ENCODE data around the gene PREB.
"Not testable (repeated sequence)": the region's sequence is repeated elsewhere in the genome, so short reads cannot be mapped to it uniquely, and the experiment has no call there.

PREB gene

DNA sequence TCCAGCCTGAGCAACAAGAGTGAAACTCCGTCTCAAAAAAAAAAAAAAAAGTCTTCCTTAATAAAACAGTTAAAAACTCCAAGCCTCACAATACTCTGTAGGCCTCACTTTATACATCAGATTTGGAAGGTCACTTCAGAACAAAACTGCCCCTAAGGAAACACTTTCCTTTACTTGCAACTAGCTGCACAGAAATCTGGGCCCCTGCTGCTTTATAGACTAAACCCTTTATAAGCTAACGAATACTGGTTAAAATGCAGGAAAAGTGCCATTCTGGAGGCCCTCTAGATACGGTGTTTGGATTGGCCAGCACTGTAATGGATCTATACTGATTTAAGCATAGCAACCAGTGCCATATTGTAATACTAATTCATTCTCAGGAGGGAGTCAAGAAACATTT lies 9.3 kb downstream of the PREB start:
- FAIRE-seq: no peak
- DNase-seq (ENCODE audit: insufficient read length, low spot score): no peak
- TF ChIP-seq, protein P1, sequence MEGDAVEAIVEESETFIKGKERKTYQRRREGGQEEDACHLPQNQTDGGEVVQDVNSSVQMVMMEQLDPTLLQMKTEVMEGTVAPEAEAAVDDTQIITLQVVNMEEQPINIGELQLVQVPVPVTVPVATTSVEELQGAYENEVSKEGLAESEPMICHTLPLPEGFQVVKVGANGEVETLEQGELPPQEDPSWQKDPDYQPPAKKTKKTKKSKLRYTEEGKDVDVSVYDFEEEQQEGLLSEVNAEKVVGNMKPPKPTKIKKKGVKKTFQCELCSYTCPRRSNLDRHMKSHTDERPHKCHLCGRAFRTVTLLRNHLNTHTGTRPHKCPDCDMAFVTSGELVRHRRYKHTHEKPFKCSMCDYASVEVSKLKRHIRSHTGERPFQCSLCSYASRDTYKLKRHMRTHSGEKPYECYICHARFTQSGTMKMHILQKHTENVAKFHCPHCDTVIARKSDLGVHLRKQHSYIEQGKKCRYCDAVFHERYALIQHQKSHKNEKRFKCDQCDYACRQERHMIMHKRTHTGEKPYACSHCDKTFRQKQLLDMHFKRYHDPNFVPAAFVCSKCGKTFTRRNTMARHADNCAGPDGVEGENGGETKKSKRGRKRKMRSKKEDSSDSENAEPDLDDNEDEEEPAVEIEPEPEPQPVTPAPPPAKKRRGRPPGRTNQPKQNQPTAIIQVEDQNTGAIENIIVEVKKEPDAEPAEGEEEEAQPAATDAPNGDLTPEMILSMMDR (IDR thresholded peaks at IDR 0.05; ENCODE audit: insufficient read depth, missing control alignments): no peak

DNA sequence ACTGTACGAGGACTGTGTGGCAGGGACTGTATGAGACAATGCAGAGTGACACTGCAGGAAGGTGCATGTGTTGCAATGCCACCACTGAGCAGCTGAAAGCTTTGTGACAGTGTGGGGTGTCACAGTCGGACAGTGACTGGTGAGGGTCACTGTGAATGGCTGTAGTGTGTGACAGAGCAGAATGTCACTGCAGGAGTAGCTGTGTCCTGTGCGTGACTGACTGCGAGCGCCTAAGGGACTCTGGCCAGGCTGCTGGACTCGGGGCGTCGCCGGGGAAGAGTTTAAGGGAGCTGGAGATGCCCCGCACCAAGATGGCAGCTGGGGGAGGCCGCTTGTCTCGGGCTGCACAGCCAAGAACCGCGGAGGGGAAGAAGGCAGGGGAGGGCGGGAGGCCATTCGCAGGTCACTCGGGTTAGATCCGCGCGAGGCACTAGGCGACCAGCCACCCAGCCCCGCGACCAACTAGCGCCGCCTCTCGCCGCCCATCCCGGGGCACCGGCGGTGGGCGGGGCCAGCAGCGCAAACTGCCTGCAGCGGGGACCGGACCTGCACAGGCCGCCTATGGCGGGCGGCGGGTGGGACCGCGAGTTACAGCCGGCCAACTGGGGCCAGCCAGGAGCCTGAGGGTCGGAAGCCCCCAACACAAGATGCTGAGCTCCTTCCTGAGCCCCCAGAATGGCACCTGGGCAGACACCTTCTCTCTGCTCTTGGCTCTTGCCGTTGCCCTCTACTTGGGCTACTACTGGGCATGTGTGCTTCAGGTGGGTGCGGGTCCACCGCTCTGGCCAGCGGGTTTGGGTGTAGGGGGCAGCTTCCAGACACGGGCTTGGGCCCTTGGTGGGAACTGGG lies 10.9 kb downstream of the PREB start, which contains the start of gene ABHD1:
TSS of gene ABHD1 (plus strand) at position 514 of the 849 bp plus-strand sequence. CDS start at position 648, 134 bp downstream.
- TF ChIP-seq, protein P1 (IDR thresholded peaks at IDR 0.05; ENCODE audit: insufficient read depth, missing control alignments): peak; percentile 8
- FAIRE-seq: no peak
- DNase-seq (ENCODE audit: insufficient read length, low spot score): peak; percentile 44

DNA sequence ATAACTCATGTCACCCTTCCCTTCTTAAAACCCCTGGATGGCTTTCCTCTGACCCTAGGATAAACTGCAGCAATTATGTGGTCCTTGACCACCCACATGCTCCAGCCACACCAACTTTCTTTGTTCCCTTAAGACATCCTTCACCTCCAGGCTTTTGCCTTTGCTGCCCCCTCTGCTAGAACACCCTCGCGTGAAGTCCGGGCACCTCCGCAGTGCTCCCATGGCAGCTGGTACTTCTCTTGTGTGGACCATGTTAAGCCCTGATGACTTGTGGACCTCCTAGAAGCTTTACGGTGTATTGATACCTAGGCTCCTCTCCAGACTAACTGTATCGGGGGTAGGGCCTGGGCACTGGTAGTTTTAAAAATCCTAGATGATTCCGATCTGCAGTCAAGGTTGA lies 11.6 kb downstream of the PREB start:
- no peak for FAIRE-seq
- no peak for DNase-seq (ENCODE audit: insufficient read length, low spot score)
- TF ChIP-seq, protein P1 (IDR thresholded peaks at IDR 0.05; ENCODE audit: insufficient read depth, missing control alignments): no peak

DNA sequence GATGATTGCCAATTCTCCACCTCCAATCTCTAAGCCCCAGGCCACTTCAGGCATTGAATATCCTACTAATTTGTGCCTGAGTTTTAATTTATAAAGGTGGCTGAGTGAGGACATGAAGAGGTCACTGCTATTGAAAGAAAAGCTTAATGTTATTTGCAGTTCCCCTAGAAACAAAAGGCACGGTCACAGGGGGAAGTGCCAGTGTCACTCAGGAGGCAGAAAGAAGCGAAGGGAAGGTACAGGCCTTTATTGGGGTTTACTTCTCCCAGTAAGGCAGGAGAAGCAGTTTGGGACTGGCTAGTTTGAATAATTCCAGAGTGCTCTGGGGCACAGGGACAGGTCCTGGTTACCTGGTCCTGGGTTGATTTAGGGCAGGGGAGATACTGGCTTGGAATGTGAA lies 12.5 kb downstream of the PREB start:
- TF ChIP-seq, protein P1 (IDR thresholded peaks at IDR 0.05; ENCODE audit: insufficient read depth, missing control alignments): no peak
- no peak for DNase-seq (ENCODE audit: insufficient read length, low spot score)
- no peak for FAIRE-seq

DNA sequence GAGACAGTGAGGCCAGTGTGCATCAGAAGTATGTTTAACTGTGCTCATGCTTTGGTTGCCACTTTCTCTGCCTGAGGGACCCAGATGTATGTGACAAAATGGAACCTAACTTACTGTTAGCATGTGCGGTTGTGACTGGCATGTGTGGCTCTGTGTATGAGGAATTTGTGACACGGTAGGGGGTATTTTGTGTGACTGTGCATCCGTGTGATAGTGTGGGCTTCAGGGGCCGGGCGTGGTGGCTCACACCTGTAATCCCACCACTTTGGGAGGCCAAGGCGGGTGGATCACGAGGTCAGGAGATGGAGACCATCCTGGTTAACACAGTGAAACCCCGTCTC lies 15.1 kb downstream of the PREB start:
- not testable (repeated sequence) for DNase-seq (ENCODE audit: insufficient read length, low spot score); FAIRE-seq

DNA sequence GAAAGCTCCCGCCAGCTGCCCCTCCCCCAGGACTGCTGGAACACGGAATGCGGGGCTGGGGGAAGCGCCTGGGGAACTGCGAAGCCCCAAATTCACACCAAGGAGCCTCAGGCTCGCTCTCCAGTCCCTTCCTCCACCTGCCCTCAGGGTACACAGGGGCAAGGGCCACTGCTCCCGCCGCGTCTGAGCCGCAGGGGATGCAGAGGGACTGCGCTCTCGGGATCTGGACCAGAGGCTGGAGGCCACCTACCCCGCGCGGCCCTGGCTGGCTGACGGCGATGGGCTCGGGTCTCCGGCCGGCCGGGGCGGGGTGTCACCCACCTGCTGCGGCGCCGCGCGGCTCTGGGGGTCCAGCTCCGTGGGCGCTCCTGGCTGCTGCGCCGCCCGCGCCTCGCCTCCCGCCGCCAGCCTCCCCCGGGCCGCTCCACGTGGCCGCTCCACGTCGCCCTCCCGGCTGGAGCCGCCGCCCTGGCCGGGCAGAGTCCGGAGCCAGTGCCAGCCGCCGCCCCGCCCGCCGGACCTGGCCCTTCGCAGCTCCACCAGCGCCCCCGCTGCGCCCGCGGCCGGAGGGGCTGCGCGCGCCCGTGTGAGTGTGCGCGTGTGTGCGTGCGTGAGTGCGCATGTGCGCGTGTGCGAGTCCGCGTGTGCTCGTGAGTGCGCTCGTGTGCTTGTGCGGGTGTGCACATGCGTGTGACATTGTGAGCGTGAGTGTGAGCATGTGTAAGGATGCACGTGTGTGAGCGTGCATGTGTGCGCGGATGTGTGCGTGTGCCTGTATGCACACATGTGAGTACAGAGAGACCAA lies 15.7 kb downstream of the PREB start, which contains the start of gene CGREF1:
TSS of gene CGREF1 (minus strand) at position 604 of the 805 bp plus-strand sequence. CDS start 14,762 bp downstream, outside the sequence.
- DNase-seq (ENCODE audit: insufficient read length, low spot score) (no peak), FAIRE-seq (no peak)
- TF ChIP-seq, protein P1 (IDR thresholded peaks at IDR 0.05; ENCODE audit: insufficient read depth, missing control alignments): no peak

DNA sequence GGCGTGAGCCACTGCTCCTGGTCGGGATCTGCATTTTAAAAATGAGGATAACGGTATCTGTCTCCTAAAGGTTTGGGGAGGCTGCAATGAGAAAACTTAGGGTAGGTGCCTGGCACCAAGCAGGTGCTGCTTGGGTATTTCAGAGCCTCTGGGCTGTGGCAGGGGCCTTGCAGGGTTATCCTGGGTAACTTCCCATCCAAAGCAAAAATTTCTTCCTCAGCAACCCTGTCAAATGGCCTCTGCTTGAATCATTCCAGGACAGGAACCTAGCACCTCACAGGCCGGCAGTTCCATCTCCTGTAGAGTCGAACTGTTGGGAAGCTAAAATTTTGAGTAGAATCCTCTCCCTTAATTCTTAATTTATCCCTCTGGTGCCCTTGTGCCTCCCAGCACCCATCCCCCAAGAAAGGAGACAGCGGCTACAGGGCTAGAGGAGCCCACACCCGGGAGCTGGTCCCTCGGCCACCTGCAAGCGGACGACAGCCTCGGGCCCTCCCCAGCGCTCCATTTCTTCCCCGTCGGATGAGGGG lies 16.4 kb downstream of the PREB start:
- DNase-seq (ENCODE audit: insufficient read length, low spot score) (no peak), FAIRE-seq (no peak)
- TF ChIP-seq, protein P1 (IDR thresholded peaks at IDR 0.05; ENCODE audit: insufficient read depth, missing control alignments): no peak

All from D721Med (cell line).